Mesenchymal stem cell (in vitro differentiated cells and primary cell): ENCODE data around the gene ZKSCAN4.

ENCODE experiments used
- DNase-seq: peaks from one replicate; pipeline ENCODE4 v3.0.0-alpha.2; 2013
- H2AFZ ChIP-seq: one replicate; pipeline ENCODE4 v1.6.1; 2013; ENCODE audit warnings: low read depth, mild to moderate bottlenecking, control low read depth, inconsistent platforms, low read length, moderate library complexity
- H2AK5ac ChIP-seq: 2 replicates; pipeline ENCODE4 v1.6.1; 2013; ENCODE audit warnings: low read length, moderate library complexity, mild to moderate bottlenecking, inconsistent platforms; ENCODE audit not compliant: severe bottlenecking
- H2BK120ac ChIP-seq: one replicate; pipeline ENCODE4 v1.6.1; 2013; ENCODE audit warnings: low read depth, mild to moderate bottlenecking, inconsistent platforms, low read length, moderate library complexity
- H2BK12ac ChIP-seq, 2 experiments: one replicate each; pipeline ENCODE4 v1.6.1; 2013; ENCODE audit warnings: inconsistent platforms in 2 of 2, low read length in 2 of 2, mild to moderate bottlenecking in 2 of 2, moderate library complexity in 2 of 2, control low read depth in 1 of 2
- H2BK15ac ChIP-seq: one replicate; pipeline ENCODE4 v1.6.1; 2013; ENCODE audit warnings: mild to moderate bottlenecking, low read depth, inconsistent platforms; ENCODE audit not compliant: poor library complexity, severe bottlenecking
- H2BK5ac ChIP-seq: 2 replicates; pipeline ENCODE4 v1.6.1; 2013; ENCODE audit warnings: low read depth, mild to moderate bottlenecking, low read length, control low read depth, inconsistent platforms; ENCODE audit not compliant: poor library complexity, severe bottlenecking
- H3K14ac ChIP-seq, 2 experiments: one replicate each; pipeline ENCODE4 v1.6.1; 2013; ENCODE audit warnings: inconsistent platforms in 2 of 2, low read length in 2 of 2, control low read depth in 1 of 2, mild to moderate bottlenecking in 1 of 2, moderate library complexity in 1 of 2
- H3K18ac ChIP-seq, 2 experiments: one replicate each; pipeline ENCODE4 v1.6.1; 2013; ENCODE audit warnings: inconsistent platforms in 2 of 2, low read length in 2 of 2, control low read depth in 1 of 2, low read depth in 1 of 2, mild to moderate bottlenecking in 1 of 2
- H3K23ac ChIP-seq, 2 experiments: one replicate each; pipeline ENCODE4 v1.6.1; 2013; ENCODE audit warnings: inconsistent platforms in 2 of 2, low read length in 2 of 2, mild to moderate bottlenecking in 2 of 2, moderate library complexity in 2 of 2, control low read depth in 1 of 2
- H3K27ac ChIP-seq: 2 replicates; pipeline ENCODE4 v1.5.1; 2013; ENCODE audit warnings: mild to moderate bottlenecking, moderate library complexity, low read length, control low read depth, inconsistent platforms; ENCODE audit not compliant: poor library complexity, severe bottlenecking
- H3K27me3 ChIP-seq, 2 experiments: 2 replicates each; pipeline versions ENCODE4 v1.6.1 to v1.7.0; 2013; ENCODE audit warnings: low read length in 2 of 2, mild to moderate bottlenecking in 2 of 2, moderate library complexity in 2 of 2, control low read depth in 1 of 2, inconsistent platforms in 1 of 2; ENCODE audit not compliant: control insufficient read depth in 1 of 2, insufficient read depth in 1 of 2
- H3K36me3 ChIP-seq, 2 experiments: 2 replicates each; pipeline versions ENCODE4 v1.6.1 to v1.7.0; 2013; ENCODE audit warnings: low read length in 2 of 2, control low read depth in 1 of 2, inconsistent platforms in 1 of 2, low read depth in 1 of 2, mild to moderate bottlenecking in 1 of 2; ENCODE audit not compliant: insufficient read depth in 2 of 2, control insufficient read depth in 1 of 2
- H3K4ac ChIP-seq, 2 experiments: one replicate each; pipeline ENCODE4 v1.6.1; 2013; ENCODE audit warnings: inconsistent platforms in 2 of 2, low read length in 2 of 2, mild to moderate bottlenecking in 2 of 2, moderate library complexity in 2 of 2, control low read depth in 1 of 2, low read depth in 1 of 2
- H3K4me1 ChIP-seq: 2 replicates; pipeline ENCODE4 v1.6.1; 2013; ENCODE audit warnings: low read depth, low read length, control low read depth; ENCODE audit not compliant: control insufficient read depth, insufficient read depth
- H3K4me2 ChIP-seq: 2 replicates; pipeline ENCODE4 v1.6.1; 2013; ENCODE audit warnings: low read length, mild to moderate bottlenecking, inconsistent platforms; ENCODE audit not compliant: poor library complexity, severe bottlenecking
- H3K4me3 ChIP-seq, 2 experiments: 2 replicates each; pipeline versions ENCODE4 v1.5.1 to v1.7.0; 2013; ENCODE audit warnings: low read length in 2 of 2, mild to moderate bottlenecking in 2 of 2, control low read depth in 1 of 2, low read depth in 1 of 2; ENCODE audit not compliant: insufficient read depth in 1 of 2
- H3K79me1 ChIP-seq: replicated peaks from 2 replicates; pipeline ENCODE4 v1.6.1; 2013; ENCODE audit warnings: mild to moderate bottlenecking, control low read depth, low read length, inconsistent platforms; ENCODE audit not compliant: poor library complexity, severe bottlenecking
- H3K9ac ChIP-seq: 2 replicates; pipeline ENCODE4 v1.7.0; 2013; ENCODE audit warnings: mild to moderate bottlenecking, low read length, moderate library complexity
- H3K9me3 ChIP-seq: 2 replicates; pipeline ENCODE4 v1.7.0; 2013; ENCODE audit warnings: mild to moderate bottlenecking, low read length; ENCODE audit not compliant: control insufficient read depth
- H4K8ac ChIP-seq: one replicate; pipeline ENCODE4 v1.6.1; 2013; ENCODE audit warnings: inconsistent platforms, mild to moderate bottlenecking, low read length, moderate library complexity
- H4K91ac ChIP-seq: one replicate; pipeline ENCODE4 v1.6.1; 2013; ENCODE audit warnings: mild to moderate bottlenecking, low read length, inconsistent platforms
- WGBS: methylation state at CpG from one replicate; pipeline ENCODE4 v1.1.7; 2013; ENCODE audit warnings: mixed read lengths; 5-methylcytosine and 5-hydroxymethylcytosine counted together

Gene ZKSCAN4

GRCh38 chr6:28205879-28206278, 46.2 kb downstream of the ZKSCAN4 start:
- H3K27ac ChIP-seq, result no peak overlapping the region
- H2AK5ac ChIP-seq, result no peak overlapping the region
- H3K36me3 ChIP-seq, result no peaks in the 10 kb centered on the region
- H2AFZ ChIP-seq, result no peak overlapping the region
- no peak overlapping the region for H3K4me3 ChIP-seq
- peaks cover 18% of the 10 kb centered on the region for H3K9me3 ChIP-seq
- H3K23ac ChIP-seq, result no peak overlapping the region
- no peak overlapping the region for H3K14ac ChIP-seq
- no peak overlapping the region for H3K9ac ChIP-seq
- peaks cover 26 to 52% of the 10 kb centered on the region in 2 experiments for H3K27me3 ChIP-seq
- H2BK12ac ChIP-seq, result no peak overlapping the region
- no peak overlapping the region for H2BK120ac ChIP-seq
- H4K91ac ChIP-seq, result no peak overlapping the region
- H3K4ac ChIP-seq, result no peak overlapping the region
- no peak overlapping the region for H3K18ac ChIP-seq
- peaks cover 6% of the 10 kb centered on the region for H3K4me1 ChIP-seq
- no peak overlapping the region for H3K4me2 ChIP-seq
- no peak overlapping the region for H4K8ac ChIP-seq
- no peak for DNase-seq
- 71% methylated on average over 1 of the region's 1 CpG for WGBS
- H3K79me1 ChIP-seq, result no peaks in the 10 kb centered on the region
- no peak overlapping the region for H2BK5ac ChIP-seq
- H2BK15ac ChIP-seq, result no peak overlapping the region

DNA sequence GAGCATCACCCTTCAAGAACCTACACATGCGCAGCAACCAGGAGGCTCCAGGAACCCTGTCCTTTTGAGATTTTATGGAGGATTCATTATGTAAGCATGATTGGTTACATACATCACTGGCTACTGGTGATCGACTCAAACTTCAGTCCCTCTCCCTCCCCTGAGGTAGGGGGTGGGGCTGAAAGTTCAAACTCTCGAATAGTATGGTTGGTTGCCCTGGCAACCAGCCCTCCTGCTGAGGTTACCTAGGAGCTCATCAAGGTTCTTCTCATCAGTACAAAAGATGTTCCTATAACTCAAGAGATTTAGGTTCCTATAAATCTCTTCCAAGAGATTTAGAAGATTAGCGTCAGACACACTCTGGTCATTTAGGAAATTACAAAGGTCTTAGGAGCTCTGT, 48.9 kb downstream of the ZKSCAN4 start:
- H3K27me3 ChIP-seq, result peaks cover 15 to 25% of the 10 kb centered on the region in 2 experiments
- H2BK120ac ChIP-seq, result no peak overlapping the region
- no peak overlapping the region for H2AFZ ChIP-seq
- no peak overlapping the region for H3K4me2 ChIP-seq
- no peak overlapping the region for H4K91ac ChIP-seq
- no peak overlapping the region for H3K14ac ChIP-seq
- no peaks in the 10 kb centered on the region for H3K36me3 ChIP-seq
- H3K79me1 ChIP-seq, result no peaks in the 10 kb centered on the region
- DNase-seq, result no peak
- H4K8ac ChIP-seq, result no peak overlapping the region
- H3K9ac ChIP-seq, result no peak overlapping the region
- H3K18ac ChIP-seq, result no peak overlapping the region
- whole genome bisulfite sequencing, result 59% methylated on average over 3 of the region's 4 CpGs
- no peak overlapping the region for H3K4me3 ChIP-seq
- H3K9me3 ChIP-seq, result peaks cover 26% of the 10 kb centered on the region
- no peak overlapping the region for H3K23ac ChIP-seq
- H2BK5ac ChIP-seq, result no peak overlapping the region
- no peak overlapping the region for H2BK15ac ChIP-seq
- no peak overlapping the region for H2BK12ac ChIP-seq
- no peak overlapping the region for H3K4ac ChIP-seq
- H3K27ac ChIP-seq, result no peak overlapping the region
- H2AK5ac ChIP-seq, result no peak overlapping the region
- H3K4me1 ChIP-seq, result peaks cover 5% of the 10 kb centered on the region

- peaks cover 50% of the 10 kb centered on the region for H3K9me3 ChIP-seq
- no peak overlapping the region for H3K27ac ChIP-seq
- no peak overlapping the region for H2BK12ac ChIP-seq
- no peak overlapping the region for H3K18ac ChIP-seq
- DNase-seq, result no peak
- no peak overlapping the region for H3K4ac ChIP-seq
- no peak overlapping the region for H3K14ac ChIP-seq
- no peaks in the 10 kb centered on the region for H3K4me1 ChIP-seq
- no peak overlapping the region for H2AK5ac ChIP-seq
- no CpG with 5 or more reads among the region's 1 CpG for WGBS
- H3K23ac ChIP-seq, result no peak overlapping the region
- no peak overlapping the region for H2BK5ac ChIP-seq
- H3K4me2 ChIP-seq, result no peak overlapping the region
- H3K4me3 ChIP-seq, result no peak overlapping the region
- no peak overlapping the region for H2BK15ac ChIP-seq
- no peaks in the 10 kb centered on the region for H3K36me3 ChIP-seq
- H2BK120ac ChIP-seq, result no peak overlapping the region
- no peak overlapping the region for H4K91ac ChIP-seq
- no peak overlapping the region for H4K8ac ChIP-seq
- H2AFZ ChIP-seq, result no peak overlapping the region
- peaks cover 0 to 7% of the 10 kb centered on the region in 2 experiments for H3K27me3 ChIP-seq
- no peaks in the 10 kb centered on the region for H3K79me1 ChIP-seq
- no peak overlapping the region for H3K9ac ChIP-seq
Observed at GRCh38 chr6:28200020-28200419, 52.0 kb downstream of the ZKSCAN4 start.
